ENCODE results near the gene ATP9B.

ATP9B gene

DNA sequence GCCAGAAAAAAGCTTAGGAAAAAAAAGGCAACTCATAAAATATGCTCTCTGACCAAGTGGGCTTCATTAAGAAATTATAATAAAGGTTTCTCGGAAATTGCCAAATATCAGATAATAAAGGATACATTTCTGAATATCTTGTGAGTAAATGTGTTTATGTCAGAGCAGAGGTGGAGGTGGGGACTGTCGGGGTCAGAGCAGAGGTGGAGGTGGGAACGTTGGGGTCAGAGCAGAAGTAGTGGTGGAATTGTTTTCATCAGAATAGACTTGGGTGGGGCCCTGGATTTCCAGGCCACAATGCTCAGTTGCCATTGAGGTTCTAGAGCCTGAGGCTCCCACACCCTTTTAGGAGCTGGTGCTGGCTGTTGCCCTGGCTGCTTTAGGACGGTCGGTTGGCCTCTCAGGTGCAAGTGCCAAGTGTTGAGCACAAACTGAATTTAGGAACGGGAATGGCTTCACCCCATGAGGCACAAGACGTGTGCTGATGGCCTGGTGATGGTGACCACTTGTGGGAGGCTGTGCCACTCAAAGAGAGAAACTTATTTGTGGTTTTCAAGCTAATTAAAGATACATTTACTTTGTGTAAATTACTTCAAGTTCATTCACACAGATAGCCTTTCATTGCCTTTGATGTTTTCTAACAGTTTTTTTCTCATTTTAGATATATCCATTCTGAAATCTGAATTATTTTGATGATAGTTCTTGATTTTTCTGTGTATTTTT, 131.5 kb downstream of the ATP9B start:
- no peak for DNase-seq (ENCODE audit: low spot score)

- no peak for DNase-seq (ENCODE audit: low spot score)
These were observed 133.9 kb downstream of the ATP9B start for GRCh38 chr18:79203017-79203605.

DNA sequence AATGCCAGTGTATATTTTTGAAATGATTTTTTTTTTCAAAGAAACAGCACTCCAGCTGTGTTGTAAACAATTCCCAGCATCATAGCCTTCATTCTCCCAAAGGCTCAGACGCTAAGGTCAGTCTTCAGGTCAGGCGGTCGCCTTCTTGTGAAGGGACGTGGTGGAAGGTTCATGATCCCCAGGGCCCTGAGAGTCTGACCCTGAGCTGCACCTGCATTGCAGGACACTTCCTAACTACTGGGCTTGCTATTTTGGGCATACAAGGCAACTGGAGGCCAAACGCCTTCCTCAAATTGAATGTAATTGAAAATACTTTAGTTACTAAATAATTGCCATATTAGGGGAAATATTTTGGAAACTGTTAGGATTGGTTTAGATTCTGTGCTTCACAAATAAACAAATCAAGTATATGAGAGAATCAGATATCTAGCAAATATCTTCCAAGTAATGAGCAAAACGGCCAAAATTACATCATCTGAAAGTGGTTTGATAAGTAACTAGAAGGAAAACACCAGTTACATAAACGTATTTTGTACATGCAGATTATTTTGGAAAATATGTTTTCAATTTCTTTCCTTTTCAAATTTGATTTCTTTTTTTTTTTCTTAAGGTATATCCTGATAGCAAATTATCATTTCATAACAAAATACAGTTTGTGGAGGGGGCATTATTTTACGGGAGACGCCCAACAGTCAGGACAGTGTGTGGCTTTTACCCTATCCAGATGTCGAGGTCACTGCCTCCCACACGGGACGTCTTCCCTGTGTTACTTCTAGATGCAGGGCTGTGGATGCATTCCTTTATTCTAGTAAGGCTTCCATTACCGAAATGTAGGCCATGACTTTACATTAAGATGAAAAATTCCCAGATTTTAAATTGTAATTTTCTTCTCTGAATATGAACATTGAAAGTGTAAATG, 136.0 kb downstream of the ATP9B start:
- DNase-seq (ENCODE audit: low spot score), result no peak

DNA sequence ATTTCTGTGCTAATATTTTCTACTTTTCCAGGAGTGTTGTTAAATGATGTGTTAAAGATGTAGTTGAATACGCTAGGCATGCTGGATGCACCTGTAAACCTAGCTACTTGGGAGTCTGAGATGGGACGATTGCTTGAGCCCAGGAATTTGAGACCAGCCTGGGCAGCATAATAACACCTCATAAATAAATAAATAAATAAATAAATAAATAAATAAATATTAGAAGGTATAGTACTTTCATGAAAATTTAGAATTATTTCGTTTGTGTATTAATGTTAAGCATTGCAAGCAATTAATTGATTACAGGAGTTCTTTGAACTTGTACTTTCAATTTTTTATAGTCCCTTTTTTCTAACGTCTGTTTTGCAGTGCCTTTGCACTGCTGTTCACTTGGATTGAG, 137.2 kb downstream of the ATP9B start:
- no peak for DNase-seq (ENCODE audit: low spot score)

DNA sequence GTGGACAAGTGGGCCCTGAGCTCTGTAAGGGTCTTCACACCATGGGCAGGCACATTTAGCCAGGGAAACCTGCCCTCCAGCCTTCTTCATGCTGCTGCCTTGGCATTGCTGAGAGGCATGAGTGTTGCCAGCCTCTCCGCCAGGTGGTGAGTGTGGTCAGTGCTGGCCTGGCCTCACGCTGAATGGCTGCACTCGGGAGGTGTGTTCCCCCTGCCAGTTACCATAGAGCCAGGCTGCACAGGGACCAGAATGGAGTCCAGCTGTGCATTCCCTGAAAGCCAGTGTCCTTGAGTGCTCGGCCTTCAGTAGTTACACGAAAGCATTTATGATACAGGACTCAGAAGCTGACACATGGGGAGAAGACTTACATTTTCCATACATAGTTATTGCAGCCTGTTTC, 139.7 kb downstream of the ATP9B start:
- DNase-seq (ENCODE audit: low spot score), result no peak

GRCh38 chr18:79210002-79210910, 141.1 kb downstream of the ATP9B start:
- DNase-seq (ENCODE audit: low spot score), result no peak

- DNase-seq (ENCODE audit: low spot score), result no peak
These were observed 142.7 kb downstream of the ATP9B start for GRCh38 chr18:79211844-79212243.

GRCh38 chr18:79214056-79214455, 144.9 kb downstream of the ATP9B start:
- no peak for DNase-seq (ENCODE audit: low spot score)

- no peak for DNase-seq (ENCODE audit: low spot score)
These were observed 147.0 kb downstream of the ATP9B start for GRCh38 chr18:79216176-79216575.

GRCh38 chr18:79217979-79218604, 148.9 kb downstream of the ATP9B start:
- DNase-seq (ENCODE audit: low spot score), result no peak

GRCh38 chr18:79218605-79219190, 149.5 kb downstream of the ATP9B start:
- no peak for DNase-seq (ENCODE audit: low spot score)

DNA sequence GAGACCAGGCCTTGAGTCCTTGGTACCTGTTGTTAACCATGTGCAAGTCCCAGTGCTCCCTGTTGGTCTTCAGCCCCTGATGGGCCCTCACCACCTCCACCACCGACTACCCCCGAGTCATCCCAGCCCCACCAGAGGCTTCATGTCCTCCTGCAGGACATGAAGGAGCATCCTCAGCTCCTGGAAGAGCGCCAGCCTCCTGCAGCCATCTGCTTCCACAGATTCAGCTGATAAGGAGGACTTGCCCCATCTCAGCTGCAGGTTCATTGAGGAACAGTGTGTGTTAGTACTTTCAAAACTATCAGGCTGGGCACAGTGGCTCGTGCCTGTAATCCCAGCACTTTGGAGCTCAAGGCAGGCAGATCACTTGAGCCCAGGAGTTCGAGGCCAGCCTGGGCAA, 151.9 kb downstream of the ATP9B start:
- no peak for DNase-seq (ENCODE audit: low spot score)

DNA sequence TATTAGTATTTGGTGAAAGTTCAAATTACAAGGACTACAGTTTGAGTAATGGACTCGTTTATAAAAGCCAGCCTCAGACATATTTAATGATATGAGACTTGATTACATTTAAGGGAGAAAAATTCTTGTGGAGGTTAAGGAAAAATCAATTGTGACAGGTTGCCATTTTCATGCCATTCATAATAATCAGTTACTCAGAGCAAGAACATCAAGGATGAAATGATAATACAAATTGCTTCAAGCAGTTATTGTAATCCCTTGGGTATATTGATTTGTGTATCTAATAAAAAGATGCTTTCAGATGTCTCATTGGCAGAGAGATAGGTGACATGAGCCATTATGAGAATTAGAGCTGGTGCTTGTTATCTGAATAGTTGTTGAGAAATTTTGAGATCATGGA, 153.6 kb downstream of the ATP9B start:
- DNase-seq (ENCODE audit: low spot score), result no peak

GRCh38 chr18:79223431-79223830, 154.2 kb downstream of the ATP9B start:
- DNase-seq (ENCODE audit: low spot score), result no peak

DNA sequence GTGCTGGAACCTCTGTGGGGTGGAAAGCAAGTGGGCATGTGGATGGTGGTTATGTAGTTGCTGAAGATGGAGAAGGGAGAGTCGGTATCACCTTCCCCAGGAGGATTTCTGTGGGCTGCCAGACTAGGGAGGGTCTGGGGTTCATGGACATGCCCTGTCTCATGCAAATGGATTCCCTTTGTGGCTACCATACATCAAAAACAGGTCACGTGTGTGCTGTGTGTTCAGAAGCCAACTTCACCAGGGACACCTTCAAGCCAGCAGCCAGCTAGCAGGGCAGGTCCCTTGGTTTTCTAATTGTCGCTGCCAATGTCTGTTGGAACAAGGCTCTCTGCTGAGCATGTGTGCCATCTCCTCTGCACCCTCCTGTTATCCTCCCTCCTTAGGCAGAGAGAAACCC, 155.2 kb downstream of the ATP9B start:
- DNase-seq (ENCODE audit: low spot score), result no peak

GRCh38 chr18:79227621-79228020, 158.4 kb downstream of the ATP9B start:
- DNase-seq (ENCODE audit: low spot score), result no peak

GRCh38 chr18:79229431-79229830, 160.2 kb downstream of the ATP9B start:
- no peak for DNase-seq (ENCODE audit: low spot score)

GRCh38 chr18:79234438-79234837, 165.2 kb downstream of the ATP9B start:
- DNase-seq (ENCODE audit: low spot score), result no peak

GRCh38 chr18:79239631-79240030, 170.4 kb downstream of the ATP9B start:
- no peak for DNase-seq (ENCODE audit: low spot score)

DNA sequence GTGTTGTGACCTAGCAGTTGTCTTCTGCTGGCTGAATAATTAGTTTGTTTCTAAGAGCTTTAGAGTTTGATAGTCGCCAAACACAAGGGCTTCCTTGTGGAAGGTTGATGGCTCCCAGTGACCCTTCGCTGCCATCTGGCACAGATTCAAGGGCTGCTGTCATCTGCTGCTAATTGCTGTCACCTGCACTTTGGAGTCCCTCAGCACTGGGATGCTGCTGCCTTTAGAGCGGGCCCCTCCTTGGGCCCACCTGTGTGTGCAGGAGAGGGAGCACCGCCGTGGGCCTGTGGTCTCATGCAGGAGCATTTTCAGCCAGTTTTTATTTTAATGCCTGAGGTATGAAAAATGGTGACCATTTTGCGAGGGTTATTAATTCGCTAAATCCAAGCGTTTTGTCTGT, 172.6 kb downstream of the ATP9B start:
- no peak for DNase-seq (ENCODE audit: low spot score)

- DNase-seq (ENCODE audit: low spot score), result no peak
These were observed 173.1 kb downstream of the ATP9B start for GRCh38 chr18:79242246-79242645.
